Right lobe of liver (tissue), 6 donors: Measurements from ENCODE around the gene GRAMD4. TPM values are rescaled to one million over a fixed set of nuclear protein-coding genes. Genes with fewer than 3 reads are reported as not detected.

Source experiments
- ATAC-seq, 4 donors: fragments of 200-7000 bp; cut with Tn5 transposase; one replicate each; pipeline ENCODE4 v1.9.1; 2020; ENCODE audit warnings: mild to moderate bottlenecking in 4 of 4, moderate library complexity in 4 of 4
- DNase-seq, 3 donors: peaks; one replicate each; pipeline ENCODE4 v3.0.0-alpha.2; 2020
- H3K27ac ChIP-seq, 3 donors: fragments of 200-600 bp; one replicate each; pipeline ENCODE4 v1.8.0; 2022
- H3K27me3 ChIP-seq, 2 donors: fragments of 200-600 bp; one replicate each; pipeline ENCODE4 v1.8.0; 2022
- H3K36me3 ChIP-seq, 4 donors: fragments of 200-600 bp; sonication (generic) in 1 of 4; one replicate each; pipeline versions ENCODE4 v1.5.1 to v1.8.0; 2017 to 2022; ENCODE audit warnings: control low read depth in 1 of 4
- H3K4me1 ChIP-seq, 4 donors: fragments of 200-600 bp; sonication (generic) in 1 of 4; one replicate each; pipeline versions ENCODE4 v1.5.1 to v1.8.0; 2017 to 2022; ENCODE audit warnings: control low read depth in 1 of 4
- H3K4me3 ChIP-seq, 3 donors: fragments of 200-600 bp; one replicate each; pipeline ENCODE4 v1.8.0; 2022
- H3K9me3 ChIP-seq, 4 donors: fragments of 200-600 bp; sonication (generic) in 1 of 4; one replicate each; pipeline versions ENCODE4 v1.5.1 to v1.8.0; 2017 to 2022; ENCODE audit warnings: control low read depth in 1 of 4
- CTCF ChIP-seq, 4 donors: fragments of 200-600 bp in 3 of 4; fragments of 450-650 bp in 1 of 4; IDR thresholded peaks; one replicate each; pipeline versions ENCODE4 v1.5.1 to v1.8.0; 2016 to 2022; ENCODE audit warnings: antibody characterized with exemption in 4 of 4, mild to moderate bottlenecking in 2 of 4
- POLR2A ChIP-seq: fragments of 450-650 bp; IDR thresholded peaks from one replicate; pipeline ENCODE4 v1.6.1; 2017; ENCODE audit warnings: antibody characterized with exemption, mild to moderate bottlenecking
- WGBS: methylation state at CpG from one replicate; pipeline ENCODE4 v1.1.6; 2018; ENCODE audit warnings: low coverage, low lambda C conversion rate; ENCODE audit not compliant: insufficient coverage; ENCODE audit errors: missing lambda C conversion rate; 5-methylcytosine and 5-hydroxymethylcytosine counted together
- intact Hi-C, 2 donors: fragments of 100-400 bp; cut with DNase I; formaldehyde crosslinking; loops; one replicate each; pipeline versions ENCODE4 v1.11.2 to v1.14.1; 2022
- total RNA-seq, 6 experiments: library from RNA; depleted of rRNA in 2 of 6; stranded (reverse); fragments of >200 nt in 2 of 6; fragmentation: NEBNext Ultra II Directional in 3 of 6; extraction: Animal tissue kit (Norgen Biotek cat#: 25700) in 3 of 6; gene quantifications; one replicate each; pipeline versions ENCODE4 v1.1.0 to v1.2.4, GENCODE V29; 2016 to 2023
- donor health status: DM: no; HTN: yes; CAD: no.
- donor health status: DM: no; HTN: no; CAD: no.
- donor health status: DM: no; HTN: no; CAD: no.
- donor health status: DM: no; HTN: yes; CAD: no.
- donor health status: DM: no; HTN: yes; CAD: no.

GRAMD4 gene
- total RNA-seq, 6 experiments from 2014 or later, result 29.7 to 72.0 (median 34.8) TPM

GRCh38 chr22:46666577-46667244, 46.5 kb downstream of the GRAMD4 start:
- H3K4me3 ChIP-seq, result no peak overlapping the region
- ATAC-seq (no peak), DNase-seq (peak in 2 of 3 donors; percentile 21 to 39)
- H3K36me3 ChIP-seq, result peaks cover 7 to 63% (median 22%) of the 10 kb centered on the region in 4 donors
- WGBS, result 80% methylated on average over 2 of the region's 17 CpGs
- intact Hi-C loops, result no loop called here
- TF ChIP-seq POLR2A (no peak), CTCF (IDR thresholded peaks at IDR 0.05) (no peak)
- no peaks in the 10 kb centered on the region for H3K9me3 ChIP-seq
- H3K27me3 ChIP-seq, result no peaks in the 10 kb centered on the region
- H3K27ac ChIP-seq, result no peak overlapping the region
- H3K4me1 ChIP-seq, result no peaks in the 10 kb centered on the region

- H3K27ac ChIP-seq, result no peak overlapping the region
- H3K36me3 ChIP-seq, result peaks cover 3 to 63% (median 22%) of the 10 kb centered on the region in 4 donors
- intact Hi-C loops, result no loop called here
- DNase-seq (peak in 2 of 3 donors; percentile 17 to 22), ATAC-seq (no peak)
- H3K27me3 ChIP-seq, result no peaks in the 10 kb centered on the region
- H3K9me3 ChIP-seq, result no peaks in the 10 kb centered on the region
- 89% methylated on average over 6 of the region's 10 CpGs for WGBS
- TF ChIP-seq CTCF (IDR thresholded peaks at IDR 0.05), result no peak
- TF ChIP-seq POLR2A, result no peak
- no peak overlapping the region for H3K4me3 ChIP-seq
- no peaks in the 10 kb centered on the region for H3K4me1 ChIP-seq
These were observed 47.0 kb downstream of the GRAMD4 start for GRCh38 chr22:46667245-46667623.

GRCh38 chr22:46668116-46668515, 47.9 kb downstream of the GRAMD4 start:
- TF ChIP-seq POLR2A (no peak), CTCF (IDR thresholded peaks at IDR 0.05) (no peak)
- intact Hi-C loops, result no loop called here
- Histone ChIP-seq H3K4me1 (no peaks in the 10 kb centered on the region), H3K36me3 (peaks cover 0 to 63% (median 22%) of the 10 kb centered on the region in 4 donors), H3K27ac (no peak overlapping the region), H3K4me3 (no peak overlapping the region), H3K9me3 (no peaks in the 10 kb centered on the region), H3K27me3 (no peaks in the 10 kb centered on the region)
- DNase-seq (no peak), ATAC-seq (peak in 1 of 4 donors; percentile 2)
- WGBS, result no CpG with 5 or more reads among the region's 24 CpGs

GRCh38 chr22:46669201-46669600, 49.0 kb downstream of the GRAMD4 start:
- H3K4me1 ChIP-seq, result no peaks in the 10 kb centered on the region
- H3K36me3 ChIP-seq, result peaks cover 0 to 52% (median 19%) of the 10 kb centered on the region in 4 donors
- DNase-seq, result no peak
- intact Hi-C loops, result no loop called here
- WGBS, result no CpG with 5 or more reads among the region's 9 CpGs
- H3K4me3 ChIP-seq, result no peak overlapping the region
- H3K27ac ChIP-seq, result no peak overlapping the region
- TF ChIP-seq POLR2A (no peak), CTCF (IDR thresholded peaks at IDR 0.05) (no peak)
- no peak for ATAC-seq
- H3K27me3 ChIP-seq, result no peaks in the 10 kb centered on the region
- H3K9me3 ChIP-seq, result no peaks in the 10 kb centered on the region
